ENCODE results near the gene RPL5.

The RPL5 gene

DNA sequence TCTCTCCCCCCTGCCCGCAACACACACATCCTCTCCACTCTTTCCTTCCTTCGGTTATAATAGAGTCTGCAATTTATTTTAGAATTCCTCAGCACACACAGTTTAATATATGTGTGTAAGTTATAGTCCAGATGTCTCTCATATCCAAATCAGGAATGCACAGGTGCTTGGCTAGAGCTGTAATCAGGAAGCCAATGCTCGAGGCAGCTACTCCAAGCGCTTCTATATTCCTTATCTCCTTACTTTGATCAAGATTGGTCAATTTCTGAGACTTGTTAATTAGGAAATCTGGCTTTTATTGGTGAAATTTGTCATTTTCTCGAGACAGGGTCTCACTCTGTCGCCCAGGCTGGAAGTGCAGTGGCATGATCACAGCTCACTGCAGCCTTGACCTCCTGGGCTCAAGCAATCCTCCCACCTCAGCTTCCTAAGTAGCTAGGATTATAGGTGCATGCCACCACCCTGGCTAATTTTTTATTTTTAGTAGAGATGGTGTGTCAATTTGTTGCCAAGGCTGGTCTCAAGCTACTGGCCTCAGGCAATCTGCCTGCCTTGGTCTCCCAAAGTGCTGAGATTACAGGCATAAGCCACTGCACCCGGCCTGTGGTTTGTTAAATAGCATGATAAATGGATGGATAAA lies 27.7 kb downstream of the RPL5 start:
- H3K9me3 ChIP-seq (ENCODE audit: control insufficient read depth, low read depth, low read length) = no peaks in the 10 kb centered on the region
- no peak overlapping the region for H3K4me3 ChIP-seq (ENCODE audit: low read length)
- no peaks in the 10 kb centered on the region for H3K4me1 ChIP-seq (ENCODE audit: control insufficient read depth, low read depth, low read length)
- no peaks in the 10 kb centered on the region for H3K27me3 ChIP-seq (ENCODE audit: control insufficient read depth, insufficient read depth, low read length)
- H3K36me3 ChIP-seq (ENCODE audit: control insufficient read depth, low read depth, low read length) = no peaks in the 10 kb centered on the region
- no peak overlapping the region for H3K27ac ChIP-seq (ENCODE audit: low read length)
- H3K9ac ChIP-seq (ENCODE audit: low read length) = no peak overlapping the region

DNA sequence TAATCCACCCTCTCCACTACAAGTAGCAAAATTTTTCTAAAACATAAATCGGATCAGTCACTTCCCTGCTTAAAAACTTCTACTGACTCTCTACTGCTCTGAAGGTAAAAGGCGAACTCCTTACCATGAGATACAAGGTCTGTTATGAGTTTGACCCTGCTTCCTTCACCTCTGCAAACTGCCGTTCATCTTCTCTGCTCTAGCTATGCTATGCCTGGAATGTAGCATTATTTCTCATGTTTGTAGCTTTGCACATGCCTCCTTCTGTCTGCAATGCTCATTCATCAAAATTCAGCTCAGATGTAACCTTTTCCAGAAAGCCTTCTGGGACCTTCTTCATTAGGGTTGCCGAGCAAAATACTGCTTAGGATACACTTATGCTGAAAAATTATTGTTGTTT lies 30.8 kb downstream of the RPL5 start:
- no peaks in the 10 kb centered on the region for H3K9me3 ChIP-seq (ENCODE audit: control insufficient read depth, low read depth, low read length)
- no peaks in the 10 kb centered on the region for H3K4me1 ChIP-seq (ENCODE audit: control insufficient read depth, low read depth, low read length)
- no peaks in the 10 kb centered on the region for H3K27me3 ChIP-seq (ENCODE audit: control insufficient read depth, insufficient read depth, low read length)
- no peak overlapping the region for H3K9ac ChIP-seq (ENCODE audit: low read length)
- H3K27ac ChIP-seq (ENCODE audit: low read length) = no peak overlapping the region
- H3K4me3 ChIP-seq (ENCODE audit: low read length) = no peak overlapping the region
- no peaks in the 10 kb centered on the region for H3K36me3 ChIP-seq (ENCODE audit: control insufficient read depth, low read depth, low read length)

DNA sequence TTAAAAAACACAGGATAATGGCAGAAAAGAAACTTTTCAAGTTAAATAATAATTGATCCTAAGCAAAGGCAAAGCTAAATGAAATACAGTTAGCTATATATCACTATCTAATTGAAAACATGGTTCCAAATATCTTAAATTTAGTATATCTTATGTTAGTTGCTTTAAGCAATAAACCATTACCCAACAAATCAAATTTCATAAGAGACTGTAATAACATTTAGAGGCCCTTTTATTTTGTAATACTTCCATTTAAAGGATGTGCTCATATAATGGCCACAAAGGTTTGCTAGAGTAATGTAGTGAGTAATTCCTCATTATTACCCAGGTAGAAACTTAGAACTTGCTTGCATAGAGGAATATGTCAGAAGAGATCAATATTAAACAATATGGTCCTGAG lies 32.3 kb downstream of the RPL5 start:
- H3K4me1 ChIP-seq (ENCODE audit: control insufficient read depth, low read depth, low read length) = no peaks in the 10 kb centered on the region
- no peak overlapping the region for H3K4me3 ChIP-seq (ENCODE audit: low read length)
- no peaks in the 10 kb centered on the region for H3K36me3 ChIP-seq (ENCODE audit: control insufficient read depth, low read depth, low read length)
- no peaks in the 10 kb centered on the region for H3K27me3 ChIP-seq (ENCODE audit: control insufficient read depth, insufficient read depth, low read length)
- H3K9me3 ChIP-seq (ENCODE audit: control insufficient read depth, low read depth, low read length) = no peaks in the 10 kb centered on the region
- H3K9ac ChIP-seq (ENCODE audit: low read length) = no peak overlapping the region
- no peak overlapping the region for H3K27ac ChIP-seq (ENCODE audit: low read length)

DNA sequence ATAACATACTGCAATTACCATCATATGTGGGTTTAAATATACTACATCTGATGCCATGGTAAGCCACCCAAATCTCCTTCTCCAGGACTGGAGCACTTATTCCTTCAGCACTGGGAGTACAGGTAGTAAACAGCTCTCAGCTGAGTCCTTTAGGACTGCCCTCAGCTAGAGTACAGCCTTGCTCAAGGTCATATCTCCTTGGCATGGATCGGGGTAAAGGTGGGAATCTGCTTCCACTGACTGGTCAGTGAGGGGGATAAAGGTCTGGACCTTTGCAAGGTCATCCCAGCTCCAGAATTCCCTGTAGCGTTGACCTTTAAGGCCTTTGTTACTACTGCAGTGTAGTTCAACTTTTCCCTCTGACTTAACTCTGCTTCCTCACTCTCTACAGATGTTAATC lies 38.8 kb downstream of the RPL5 start:
- Histone ChIP-seq H3K27ac (ENCODE audit: low read length) (no peak overlapping the region), H3K36me3 (ENCODE audit: control insufficient read depth, low read depth, low read length) (no peaks in the 10 kb centered on the region), H3K9ac (ENCODE audit: low read length) (no peak overlapping the region), H3K9me3 (ENCODE audit: control insufficient read depth, low read depth, low read length) (no peaks in the 10 kb centered on the region), H3K4me3 (ENCODE audit: low read length) (no peak overlapping the region), H3K4me1 (ENCODE audit: control insufficient read depth, low read depth, low read length) (no peaks in the 10 kb centered on the region), H3K27me3 (ENCODE audit: control insufficient read depth, insufficient read depth, low read length) (no peaks in the 10 kb centered on the region)

DNA sequence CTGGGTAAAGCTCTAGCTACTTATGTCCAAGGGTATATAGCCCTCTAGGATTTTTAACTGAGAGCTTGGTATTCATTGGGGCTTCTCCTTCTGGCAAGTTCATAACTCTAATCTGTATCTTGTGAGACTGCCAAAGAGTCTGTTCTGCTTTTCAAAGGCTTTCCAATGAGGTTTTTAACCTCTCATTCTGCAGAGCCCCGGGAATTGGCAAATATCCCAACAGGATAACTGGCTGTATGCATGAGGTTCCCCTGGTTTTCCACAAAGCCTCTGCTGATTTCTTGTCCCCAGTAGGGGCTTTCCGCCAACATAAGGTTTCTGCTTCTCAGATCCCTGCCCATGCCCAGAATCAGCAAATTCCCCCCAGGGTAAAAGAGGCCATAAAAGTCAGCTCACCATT lies 40.9 kb downstream of the RPL5 start:
- no peak overlapping the region for H3K9ac ChIP-seq (ENCODE audit: low read length)
- no peak overlapping the region for H3K4me3 ChIP-seq (ENCODE audit: low read length)
- no peaks in the 10 kb centered on the region for H3K27me3 ChIP-seq (ENCODE audit: control insufficient read depth, insufficient read depth, low read length)
- H3K9me3 ChIP-seq (ENCODE audit: control insufficient read depth, low read depth, low read length) = no peaks in the 10 kb centered on the region
- no peaks in the 10 kb centered on the region for H3K36me3 ChIP-seq (ENCODE audit: control insufficient read depth, low read depth, low read length)
- H3K4me1 ChIP-seq (ENCODE audit: control insufficient read depth, low read depth, low read length) = peaks cover 5% of the 10 kb centered on the region
- no peak overlapping the region for H3K27ac ChIP-seq (ENCODE audit: low read length)

DNA sequence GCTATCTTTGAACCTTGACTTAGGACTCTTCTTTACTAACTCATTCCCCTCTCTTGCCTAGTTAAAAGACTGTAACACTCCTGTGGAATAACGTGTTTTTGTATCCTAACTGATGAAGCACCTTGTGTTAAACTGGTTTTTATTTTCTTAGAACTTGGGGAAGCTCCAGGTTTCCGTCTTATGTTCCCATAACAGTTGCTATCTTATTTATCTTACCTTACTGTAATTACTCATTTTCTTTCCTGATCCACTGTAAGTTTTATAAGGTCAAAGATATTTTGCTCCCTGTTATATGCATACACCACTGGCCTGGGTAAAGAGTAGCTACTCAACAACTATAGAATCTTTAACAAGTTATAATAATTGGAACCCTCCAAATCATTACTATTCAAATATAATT lies 43.1 kb downstream of the RPL5 start:
- Histone ChIP-seq H3K36me3 (ENCODE audit: control insufficient read depth, low read depth, low read length) (no peaks in the 10 kb centered on the region), H3K27me3 (ENCODE audit: control insufficient read depth, insufficient read depth, low read length) (no peaks in the 10 kb centered on the region), H3K4me3 (ENCODE audit: low read length) (no peak overlapping the region), H3K9ac (ENCODE audit: low read length) (no peak overlapping the region), H3K9me3 (ENCODE audit: control insufficient read depth, low read depth, low read length) (no peaks in the 10 kb centered on the region), H3K27ac (ENCODE audit: low read length) (no peak overlapping the region), H3K4me1 (ENCODE audit: control insufficient read depth, low read depth, low read length) (peaks cover 6% of the 10 kb centered on the region)

DNA sequence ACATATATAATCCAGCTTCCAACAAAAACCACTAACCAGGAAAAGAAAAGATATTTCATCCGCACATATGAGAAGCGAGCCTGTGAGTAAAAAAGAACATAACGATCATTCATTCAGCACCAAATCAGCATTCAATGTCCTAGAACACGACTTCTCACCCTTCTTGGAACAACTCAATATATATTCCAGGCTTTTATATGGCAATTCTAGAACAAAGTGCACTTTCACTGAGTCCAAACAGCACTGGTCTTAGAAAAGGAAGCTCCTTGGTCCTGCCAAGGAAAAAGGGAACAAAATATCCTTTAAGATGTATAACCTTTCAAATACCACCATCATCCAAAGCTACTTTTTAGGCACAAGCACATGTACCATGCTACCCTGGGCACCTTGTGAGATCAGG lies 44.5 kb downstream of the RPL5 start:
- Histone ChIP-seq H3K27me3 (ENCODE audit: control insufficient read depth, insufficient read depth, low read length) (no peaks in the 10 kb centered on the region), H3K36me3 (ENCODE audit: control insufficient read depth, low read depth, low read length) (no peaks in the 10 kb centered on the region), H3K9ac (ENCODE audit: low read length) (no peak overlapping the region), H3K4me1 (ENCODE audit: control insufficient read depth, low read depth, low read length) (peaks cover 6% of the 10 kb centered on the region), H3K9me3 (ENCODE audit: control insufficient read depth, low read depth, low read length) (no peaks in the 10 kb centered on the region), H3K27ac (ENCODE audit: low read length) (no peak overlapping the region), H3K4me3 (ENCODE audit: low read length) (no peak overlapping the region)

DNA sequence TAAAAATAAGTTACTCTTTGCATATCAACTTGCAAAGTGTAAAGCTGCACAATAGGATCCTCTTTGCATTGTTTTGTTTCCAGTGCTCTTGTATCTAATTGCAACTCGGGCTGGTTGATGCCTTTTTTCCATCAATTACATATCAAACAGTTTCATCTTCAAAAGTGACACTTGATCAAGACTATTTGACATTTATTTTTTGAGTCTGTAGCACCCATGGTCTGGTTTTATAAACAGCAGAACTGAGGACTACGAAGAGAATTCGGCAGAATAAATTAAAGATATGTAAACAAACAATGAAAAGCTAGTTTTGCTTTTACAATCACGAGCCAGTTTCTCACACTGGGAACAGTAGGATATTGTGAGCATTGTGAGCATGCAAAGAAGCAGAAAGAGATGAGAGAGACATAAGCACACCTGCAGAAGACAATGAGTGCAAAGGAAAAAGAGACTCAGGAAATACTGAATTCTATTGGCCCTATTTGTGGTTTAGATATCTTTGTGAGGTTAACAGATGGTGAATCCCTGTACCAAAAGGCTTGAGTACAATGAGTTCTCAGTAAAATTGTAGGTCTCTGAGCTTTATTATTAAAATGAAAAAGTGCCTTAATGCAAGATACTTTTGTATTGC lies 45.4 kb downstream of the RPL5 start:
- Histone ChIP-seq H3K9ac (ENCODE audit: low read length) (no peak overlapping the region), H3K4me3 (ENCODE audit: low read length) (no peak overlapping the region), H3K36me3 (ENCODE audit: control insufficient read depth, low read depth, low read length) (no peaks in the 10 kb centered on the region), H3K9me3 (ENCODE audit: control insufficient read depth, low read depth, low read length) (no peaks in the 10 kb centered on the region), H3K27ac (ENCODE audit: low read length) (no peak overlapping the region), H3K4me1 (ENCODE audit: control insufficient read depth, low read depth, low read length) (peaks cover 6% of the 10 kb centered on the region), H3K27me3 (ENCODE audit: control insufficient read depth, insufficient read depth, low read length) (no peaks in the 10 kb centered on the region)

DNA sequence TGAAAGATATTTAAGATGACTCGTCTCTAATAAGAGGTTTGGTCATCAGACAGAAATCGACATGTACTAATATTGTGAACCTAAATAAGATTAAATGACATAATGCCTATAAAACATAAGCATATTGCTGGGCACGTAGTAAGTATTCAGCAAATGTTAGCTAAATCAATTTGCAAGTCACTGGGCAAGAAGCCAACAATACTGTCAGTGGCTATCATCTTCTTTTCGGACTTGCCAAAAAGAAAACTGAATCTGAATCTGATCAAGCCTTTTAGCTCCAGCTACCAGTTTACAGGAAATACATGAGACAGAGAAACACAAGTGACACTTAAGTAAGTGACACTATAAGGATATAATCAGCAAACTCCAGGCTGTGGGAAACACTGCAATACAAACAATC lies 46.0 kb downstream of the RPL5 start:
- H3K4me3 ChIP-seq (ENCODE audit: low read length) = no peak overlapping the region
- no peaks in the 10 kb centered on the region for H3K36me3 ChIP-seq (ENCODE audit: control insufficient read depth, low read depth, low read length)
- H3K4me1 ChIP-seq (ENCODE audit: control insufficient read depth, low read depth, low read length) = peaks cover 6% of the 10 kb centered on the region
- no peaks in the 10 kb centered on the region for H3K9me3 ChIP-seq (ENCODE audit: control insufficient read depth, low read depth, low read length)
- no peak overlapping the region for H3K9ac ChIP-seq (ENCODE audit: low read length)
- no peaks in the 10 kb centered on the region for H3K27me3 ChIP-seq (ENCODE audit: control insufficient read depth, insufficient read depth, low read length)
- no peak overlapping the region for H3K27ac ChIP-seq (ENCODE audit: low read length)

DNA sequence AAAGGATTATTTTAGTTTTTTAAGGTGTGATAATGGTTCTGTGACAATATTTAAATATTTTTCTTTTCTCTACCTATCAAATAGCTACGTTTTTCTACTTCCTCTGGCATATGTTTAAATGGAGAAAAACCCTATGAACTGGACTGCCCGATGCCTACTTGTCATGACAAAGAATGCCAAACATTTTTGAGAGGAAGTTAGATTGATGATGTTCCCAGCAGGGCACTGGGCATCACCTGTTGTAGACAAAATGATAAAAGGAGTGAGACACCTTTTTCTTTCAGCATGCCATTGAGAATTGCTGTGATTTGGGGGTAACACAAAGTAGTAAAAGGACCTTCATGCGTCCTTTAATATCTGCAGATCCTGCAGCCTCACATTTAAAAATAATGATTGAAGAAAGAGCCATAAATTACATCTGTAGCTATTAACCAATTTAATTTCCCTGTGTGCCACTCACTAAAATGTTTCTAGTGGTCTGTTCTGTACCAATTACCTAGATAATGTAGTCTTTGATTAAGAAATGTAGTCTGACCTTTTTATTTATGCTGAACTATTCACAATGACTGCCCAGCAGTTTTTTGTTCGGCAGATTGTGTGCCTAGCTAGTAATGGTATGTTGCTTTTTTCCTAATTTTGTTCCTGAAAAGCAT lies 47.6 kb downstream of the RPL5 start:
- no peak overlapping the region for H3K9ac ChIP-seq (ENCODE audit: low read length)
- no peaks in the 10 kb centered on the region for H3K36me3 ChIP-seq (ENCODE audit: control insufficient read depth, low read depth, low read length)
- H3K27me3 ChIP-seq (ENCODE audit: control insufficient read depth, insufficient read depth, low read length) = no peaks in the 10 kb centered on the region
- H3K9me3 ChIP-seq (ENCODE audit: control insufficient read depth, low read depth, low read length) = no peaks in the 10 kb centered on the region
- H3K4me3 ChIP-seq (ENCODE audit: low read length) = no peak overlapping the region
- peaks cover 6% of the 10 kb centered on the region for H3K4me1 ChIP-seq (ENCODE audit: control insufficient read depth, low read depth, low read length)
- no peak overlapping the region for H3K27ac ChIP-seq (ENCODE audit: low read length)

DNA sequence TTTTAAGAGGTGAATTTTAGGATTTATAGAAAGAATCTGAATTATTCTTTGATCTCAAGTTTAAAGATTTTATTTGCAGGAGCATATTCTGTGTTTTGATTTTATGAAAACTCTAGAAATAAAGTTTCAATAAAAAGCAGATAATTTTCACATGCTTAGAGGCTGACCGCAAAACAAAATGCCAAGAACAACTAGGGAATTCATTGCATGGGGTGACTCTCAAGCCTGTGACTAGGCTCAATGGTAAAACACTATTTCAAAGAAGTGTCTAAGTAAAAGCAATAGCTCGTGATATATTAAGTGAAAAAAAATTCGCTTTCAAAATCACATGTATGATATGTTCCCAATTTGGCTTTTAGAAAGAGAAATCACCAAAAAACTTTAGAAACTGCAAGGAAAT lies 49.6 kb downstream of the RPL5 start:
- Histone ChIP-seq H3K4me1 (ENCODE audit: control insufficient read depth, low read depth, low read length) (peaks cover 6% of the 10 kb centered on the region), H3K27me3 (ENCODE audit: control insufficient read depth, insufficient read depth, low read length) (no peaks in the 10 kb centered on the region), H3K9me3 (ENCODE audit: control insufficient read depth, low read depth, low read length) (no peaks in the 10 kb centered on the region), H3K4me3 (ENCODE audit: low read length) (no peak overlapping the region), H3K9ac (ENCODE audit: low read length) (no peak overlapping the region), H3K36me3 (ENCODE audit: control insufficient read depth, low read depth, low read length) (no peaks in the 10 kb centered on the region), H3K27ac (ENCODE audit: low read length) (no peak overlapping the region)

DNA sequence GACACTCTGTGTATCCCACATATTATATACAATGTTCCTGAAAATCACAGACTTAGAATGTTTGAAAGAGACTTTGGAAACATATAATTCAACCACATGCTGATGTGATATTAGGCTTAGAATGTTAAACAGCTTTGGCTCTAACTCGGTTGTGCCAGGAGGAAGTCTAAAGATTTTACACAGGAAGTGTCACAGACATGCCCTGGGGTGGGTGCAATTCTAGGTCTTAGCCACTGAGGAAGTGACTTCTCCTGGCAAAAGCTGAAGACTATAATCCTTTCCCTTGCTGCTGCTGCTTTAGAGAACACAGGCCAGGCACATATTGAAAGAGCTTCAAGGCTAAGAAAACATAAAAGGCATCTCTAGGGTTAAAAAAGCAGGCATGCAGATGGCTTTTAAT lies 51.0 kb downstream of the RPL5 start:
- no peak overlapping the region for H3K27ac ChIP-seq (ENCODE audit: low read length)
- no peak overlapping the region for H3K9ac ChIP-seq (ENCODE audit: low read length)
- no peak overlapping the region for H3K4me3 ChIP-seq (ENCODE audit: low read length)
- no peaks in the 10 kb centered on the region for H3K4me1 ChIP-seq (ENCODE audit: control insufficient read depth, low read depth, low read length)
- no peaks in the 10 kb centered on the region for H3K9me3 ChIP-seq (ENCODE audit: control insufficient read depth, low read depth, low read length)
- H3K27me3 ChIP-seq (ENCODE audit: control insufficient read depth, insufficient read depth, low read length) = no peaks in the 10 kb centered on the region
- no peaks in the 10 kb centered on the region for H3K36me3 ChIP-seq (ENCODE audit: control insufficient read depth, low read depth, low read length)
